ENCODE measurements around the gene FAM163B. TPM values are rescaled to one million over a fixed set of nuclear protein-coding genes. Genes with fewer than 3 reads are reported as not detected.

Gene FAM163B
- total and polyA plus RNA-seq, 2 donors (not counting 3 experiments of a cell fraction or from before 2014, with no cell fraction given) = not detected

GRCh38 chr9:133577737-133578112 lies 31.5 kb downstream of the FAM163B start:
- Histone ChIP-seq H3K9me3 (replicated peaks; ENCODE audit: control insufficient read depth, insufficient read depth, low read length) (no peaks in the 10 kb centered on the region), H3K79me2 (ENCODE audit: control insufficient read depth, insufficient read depth, low read length) (no peaks in the 10 kb centered on the region), H2AFZ (ENCODE audit: low read depth, low read length) (no peak overlapping the region), H3K36me3 (ENCODE audit: control insufficient read depth in 2 of 2, extremely low read depth in 1 of 2, insufficient read depth in 2 of 2, low read length in 2 of 2) (no peaks in the 10 kb centered on the region), H3K4me1 (ENCODE audit: control insufficient read depth, extremely low read depth, insufficient read depth, low read length) (peaks cover 2% of the 10 kb centered on the region), H3K4me3 (replicated peaks in 1 of 3; ENCODE audit: insufficient read depth in 1 of 3, low read depth in 1 of 3, low read length in 3 of 3) (no peak overlapping the region), H3K9me1 (replicated peaks; ENCODE audit: control insufficient read depth, extremely low read depth, insufficient read depth, low read length) (no peaks in the 10 kb centered on the region), H3K9ac (replicated peaks; ENCODE audit: extremely low read depth, insufficient read depth, low read length) (no peak overlapping the region), H3K27me3 (ENCODE audit: control insufficient read depth in 2 of 2, insufficient read depth in 2 of 2, low read length in 2 of 2) (no peaks in the 10 kb centered on the region), H3K4me2 (ENCODE audit: insufficient read depth, low read length) (no peak overlapping the region), H3K27ac (ENCODE audit: insufficient read depth, low read depth, low read length) (no peak overlapping the region), H4K20me1 (replicated peaks; ENCODE audit: control insufficient read depth, extremely low read depth, insufficient read depth, low read length) (no peaks in the 10 kb centered on the region)
- dilution Hi-C loops (cut with MboI; ENCODE audit: extremely low pct_ligation_motif_present, low sequenced_read_pairs) = no loop called here
- FAIRE-seq = no peak
- ChIA-PET POLR2A (no interaction called here), CTCF (no interaction called here)
- no peak for DNase-seq (ENCODE audit: low read depth, low spot score)
- no peak for TF ChIP-seq FOS (IDR thresholded peaks at IDR 0.05; ENCODE audit: borderline replicate concordance, insufficient read depth, low read length)
- TF ChIP-seq MAX (IDR thresholded peaks at IDR 0.05; ENCODE audit: insufficient read depth, insufficient read length) = no peak
- TF ChIP-seq JUN (IDR thresholded peaks at IDR 0.05; ENCODE audit: borderline replicate concordance, insufficient read depth, insufficient read length, low read depth) = no peak
- TF ChIP-seq CTCF (IDR thresholded peaks at IDR 0.05; ENCODE audit: extremely low read depth in 1 of 2, insufficient read depth in 1 of 2, low read depth in 1 of 2, low read length in 2 of 2) = no peak
- TF ChIP-seq EZH2 (IDR thresholded peaks at IDR 0.05; ENCODE audit: borderline replicate concordance, low read depth, low read length, severe bottlenecking) = no peak
- no peak for TF ChIP-seq POLR2AphosphoS5 (IDR thresholded peaks at IDR 0.05; ENCODE audit: insufficient read depth, low read depth, low read length)
- TF ChIP-seq POLR2A (IDR thresholded peaks at IDR 0.05; ENCODE audit: low read depth, low read length) = no peak
- TF ChIP-seq MYC (IDR thresholded peaks at IDR 0.05; ENCODE audit: low read depth, low read length) = no peak
- TF ChIP-seq GATA2 (IDR thresholded peaks at IDR 0.05; ENCODE audit: insufficient read depth, insufficient read length, low read depth, low read length) = no peak
- intact Hi-C loops (cut with micrococcal nuclease) = no loop called here
- no TSS peak for BruUV-seq (replicated peaks)

Measured in endothelial cell of umbilical vein (primary cell).